ENCODE results near the gene LIPC.

LIPC gene

DNA sequence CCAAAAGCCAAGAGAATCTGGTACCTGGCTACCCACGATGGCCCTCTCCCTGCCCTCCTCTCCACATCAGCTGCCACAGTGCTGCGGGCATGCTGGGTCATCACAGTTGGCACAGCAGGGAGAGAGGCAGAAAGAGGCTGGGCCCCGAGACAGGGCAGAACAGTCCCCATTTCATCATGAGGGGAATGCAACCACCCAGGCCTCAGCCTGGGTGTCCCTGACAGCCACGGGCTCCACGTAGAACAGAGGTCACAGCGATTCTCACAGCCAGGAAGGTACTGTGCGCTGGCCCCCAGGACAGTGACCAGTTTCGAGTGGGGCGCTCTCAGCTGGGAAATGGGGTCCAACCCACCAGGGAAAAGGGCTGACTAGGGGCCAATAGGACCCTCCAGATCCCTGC, 6.3 kb downstream of the LIPC start:
- DNase-seq, result no peak

- DNase-seq, result peak; percentile 85
Measured at GRCh38 chr15:58438956-58439355, 7.2 kb downstream of the LIPC start.

- DNase-seq, result no peak
Measured at GRCh38 chr15:58440158-58440910, 8.5 kb downstream of the LIPC start.

DNA sequence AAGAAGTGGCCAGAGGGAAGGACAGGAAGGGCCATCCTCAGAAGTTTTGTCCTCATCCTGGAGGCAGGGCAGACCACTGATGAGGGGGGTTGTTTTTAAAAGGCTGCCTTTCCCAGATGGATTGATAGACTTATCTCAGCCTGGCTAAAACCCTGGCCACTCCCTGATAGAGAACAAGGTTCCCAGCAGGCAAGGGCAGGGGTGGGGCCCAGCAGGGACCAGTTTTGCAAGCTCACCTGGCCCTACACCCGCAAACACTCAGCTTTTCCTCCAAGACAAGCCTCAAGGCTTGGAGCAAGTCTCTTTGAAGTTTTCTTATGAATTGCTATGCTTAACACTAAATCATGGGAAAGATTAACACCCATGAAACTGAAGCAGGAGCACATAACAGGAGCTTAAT, 9.1 kb downstream of the LIPC start:
- no peak for DNase-seq

- no peak for DNase-seq
Measured at GRCh38 chr15:58441376-58442070, 9.7 kb downstream of the LIPC start.

DNA sequence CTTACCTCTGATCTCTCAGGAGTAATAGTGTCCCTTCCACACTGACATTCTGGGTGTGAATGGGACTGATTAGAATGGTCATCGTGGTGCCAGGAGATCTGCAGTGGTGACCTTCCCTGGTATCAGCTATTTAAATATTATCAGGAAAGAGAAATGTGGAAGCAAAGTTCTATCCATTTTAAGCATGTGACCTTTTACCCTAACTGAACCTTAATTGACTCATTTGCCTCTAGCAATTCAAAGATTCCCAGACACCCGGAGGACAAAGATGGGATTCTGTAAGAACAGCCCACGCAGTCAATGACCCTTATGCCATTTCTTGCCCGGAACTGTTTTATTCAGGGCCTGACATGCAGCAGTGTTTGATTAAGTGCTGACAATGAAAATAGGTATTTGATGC, 10.3 kb downstream of the LIPC start:
- no peak for DNase-seq

- no peak for DNase-seq
Measured at GRCh38 chr15:58443308-58443707, 11.5 kb downstream of the LIPC start.

- DNase-seq, result no peak
Measured at GRCh38 chr15:58444056-58444455, 12.3 kb downstream of the LIPC start.

- no peak for DNase-seq
Measured at GRCh38 chr15:58444658-58445332, 13.0 kb downstream of the LIPC start.

GRCh38 chr15:58445865-58446264, 14.1 kb downstream of the LIPC start:
- DNase-seq, result no peak

DNA sequence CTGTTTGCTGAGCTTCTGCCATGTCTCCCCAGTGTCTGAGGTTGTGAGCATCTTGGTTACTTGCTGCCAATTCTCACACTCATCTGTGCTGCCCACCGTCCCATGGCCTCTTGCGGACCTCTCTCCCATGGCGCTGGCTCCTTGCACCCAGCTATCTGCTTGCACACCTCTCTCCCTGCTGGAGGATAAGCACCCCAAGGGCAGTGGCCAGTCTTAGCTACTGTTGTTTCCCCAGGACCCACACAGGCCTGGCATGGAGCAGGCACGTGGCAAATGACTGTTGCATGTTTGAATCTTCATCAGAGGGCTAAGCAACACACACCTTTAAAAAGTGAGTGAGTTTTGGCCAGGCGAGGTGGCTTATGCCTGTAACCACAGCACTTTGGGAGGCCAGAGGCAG, 14.7 kb downstream of the LIPC start:
- no peak for DNase-seq

DNA sequence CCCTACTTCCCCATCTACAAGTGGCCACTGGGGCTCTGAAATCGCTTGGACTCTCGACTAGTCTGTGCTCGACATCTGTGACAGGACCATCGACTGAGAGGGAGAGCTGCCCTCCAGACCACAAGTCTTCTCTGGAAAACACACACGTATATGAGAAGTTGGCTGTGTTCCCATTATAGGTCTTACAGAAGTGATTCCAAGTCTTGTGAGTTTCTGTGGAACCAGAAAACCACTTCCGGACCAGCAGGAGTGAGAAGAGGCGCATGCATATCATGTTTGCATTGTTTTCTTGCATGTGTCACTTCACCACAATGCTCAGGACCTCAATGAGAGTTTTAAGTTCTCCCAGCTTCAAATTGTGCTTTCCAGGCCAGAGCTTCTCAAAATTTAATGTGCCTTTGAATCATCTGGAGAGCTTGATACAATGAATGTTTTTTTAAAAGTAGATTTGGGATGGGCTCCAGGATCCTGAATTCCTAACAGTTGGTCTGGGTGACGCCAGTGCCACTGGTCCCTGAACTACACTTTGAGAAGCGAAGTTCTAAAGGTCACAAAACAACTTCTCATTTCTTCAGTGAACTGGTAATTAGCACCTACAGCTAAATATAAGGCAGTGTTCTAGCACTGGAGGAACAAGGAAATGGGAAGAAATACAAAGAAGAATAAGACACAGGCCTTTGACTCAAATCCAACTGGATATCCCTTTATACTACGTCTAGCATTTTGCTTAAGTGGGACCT, 15.7 kb downstream of the LIPC start:
- DNase-seq, result peak; percentile 28

GRCh38 chr15:58448331-58448730, 16.5 kb downstream of the LIPC start:
- DNase-seq, result no peak

DNA sequence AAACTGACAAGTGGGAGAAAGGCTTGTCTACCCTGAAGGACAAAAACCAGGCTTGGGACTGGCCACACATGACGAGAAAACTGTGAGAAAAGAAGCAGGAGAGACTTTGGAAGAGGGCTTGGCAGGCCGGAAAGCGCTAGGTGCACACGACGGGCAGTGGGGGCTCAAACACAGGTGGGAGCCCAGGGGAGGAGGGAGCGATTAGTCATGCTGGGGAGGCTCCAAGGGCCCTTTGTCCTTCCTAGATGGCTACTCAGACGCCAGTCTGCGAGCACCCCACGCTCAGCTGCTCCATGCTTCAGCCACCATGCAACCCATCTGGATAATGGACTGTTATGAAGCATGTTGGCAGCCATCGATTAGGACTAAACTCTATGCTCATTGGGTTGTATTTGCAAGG, 17.1 kb downstream of the LIPC start:
- no peak for DNase-seq

- DNase-seq, result no peak
Measured at GRCh38 chr15:58451826-58452225, 20.0 kb downstream of the LIPC start.

GRCh38 chr15:58452775-58453174, 21.0 kb downstream of the LIPC start:
- DNase-seq, result no peak

- no peak for DNase-seq
Measured at GRCh38 chr15:58453931-58454793, 22.4 kb downstream of the LIPC start.

- DNase-seq, result no peak
Measured at GRCh38 chr15:58454950-58455401, 23.2 kb downstream of the LIPC start.

DNA sequence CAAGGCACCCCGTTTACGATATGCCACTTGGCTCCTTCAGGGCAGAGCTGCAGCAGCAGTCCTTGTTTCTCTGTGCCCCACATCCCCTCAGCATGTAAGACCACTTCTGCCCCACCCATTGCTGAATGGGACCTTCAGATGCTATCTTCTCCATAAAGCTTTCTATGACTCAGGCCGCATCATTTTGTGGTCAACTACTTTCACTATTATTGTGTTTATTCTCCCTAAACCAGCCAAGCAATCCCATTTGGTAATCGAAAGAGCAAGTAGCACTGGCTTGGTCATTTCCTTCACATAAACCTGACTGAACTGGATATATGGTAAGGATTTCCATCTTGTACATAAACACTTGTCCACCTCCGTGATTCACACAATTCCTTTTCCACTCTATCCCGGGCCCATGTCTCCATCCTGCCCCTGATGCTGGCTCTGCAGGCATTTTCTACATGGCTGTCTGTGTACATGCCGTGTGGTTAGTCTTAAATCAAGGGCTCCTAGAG, 25.7 kb downstream of the LIPC start:
- DNase-seq, result no peak

DNA sequence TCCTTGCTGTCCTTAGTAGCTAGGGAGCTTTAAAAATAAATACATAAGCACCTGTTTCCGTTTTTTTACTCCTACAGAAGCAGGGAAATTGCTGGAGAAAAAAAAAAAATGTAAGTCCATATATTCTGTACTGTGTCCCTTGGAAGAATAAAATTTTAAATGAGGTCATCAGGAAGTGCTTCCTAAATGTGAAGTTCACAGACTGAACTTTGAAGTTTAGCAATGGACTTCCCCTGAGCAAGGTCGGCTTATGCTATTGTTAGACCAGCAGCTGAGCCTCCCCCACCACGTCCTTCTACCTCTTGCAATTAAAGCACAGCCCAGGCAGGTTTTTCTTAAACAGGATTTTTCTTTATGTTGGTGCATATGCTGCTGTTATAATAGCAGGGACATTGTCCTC, 26.3 kb downstream of the LIPC start:
- DNase-seq, result no peak

DNA sequence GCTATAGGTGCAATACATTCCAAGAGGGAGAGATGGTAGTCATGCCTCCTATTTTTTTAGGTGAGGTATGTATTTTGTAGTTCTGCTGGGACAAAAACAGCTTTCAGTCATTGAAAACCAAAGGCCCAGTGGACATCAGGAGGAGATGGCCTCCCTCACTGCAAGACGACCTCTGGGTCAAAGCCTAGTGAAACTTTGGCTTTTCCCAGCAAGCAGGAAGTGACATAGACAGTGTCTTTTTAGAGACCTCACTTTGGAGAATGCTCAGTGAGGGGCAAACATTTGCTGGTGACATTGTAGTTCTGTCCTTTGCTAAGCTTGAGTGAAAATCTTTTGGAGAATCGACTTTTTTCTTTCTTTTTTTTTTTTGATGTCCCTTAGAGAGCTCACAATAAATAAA, 27.3 kb downstream of the LIPC start:
- no peak for DNase-seq

- no peak for DNase-seq
Measured at GRCh38 chr15:58459560-58459959, 27.8 kb downstream of the LIPC start.
